Thoracic aorta (tissue), 2 donors: ENCODE data around the gene MAN1C1. TPM values are rescaled to one million over a fixed set of nuclear protein-coding genes. Genes with fewer than 3 reads are reported as not detected.

Experiments
- ATAC-seq: fragments of 150-250 bp; one replicate; pipeline ENCODE4 v1.8.0; 2017; ENCODE audit warnings: low read depth; ENCODE audit not compliant: insufficient number of reproducible peaks, low FRiP score
- DNase-seq: peaks from one replicate; pipeline ENCODE4 v3.0.0-alpha.2; 2020; ENCODE audit warnings: low spot score
- H3K27ac ChIP-seq, 2 donors: fragments of 200-600 bp; sonication (generic); 1 replicate in 1 of 2; 2 replicates in 1 of 2; pipeline ENCODE4 v1.5.1; 2016; ENCODE audit warnings: mild to moderate bottlenecking in 2 of 2, moderate library complexity in 2 of 2
- H3K27me3 ChIP-seq: fragments of 200-600 bp; sonication (generic); replicated peaks from 2 replicates; pipeline ENCODE4 v1.6.0; 2016; ENCODE audit warnings: mild to moderate bottlenecking; ENCODE audit not compliant: insufficient read depth
- H3K36me3 ChIP-seq: fragments of 200-600 bp; sonication (generic); one replicate; pipeline ENCODE4 v1.5.1; 2016
- H3K4me1 ChIP-seq, 2 donors: fragments of 200-600 bp; sonication (generic); 1 replicate in 1 of 2; 2 replicates in 1 of 2; pipeline versions ENCODE4 v1.5.1 to v1.6.0; 2016; ENCODE audit warnings: low read depth in 2 of 2, mild to moderate bottlenecking in 1 of 2; ENCODE audit not compliant: control insufficient read depth in 1 of 2
- H3K4me3 ChIP-seq: fragments of 200-600 bp; sonication (generic); 2 replicates; pipeline ENCODE4 v1.5.1; 2016; ENCODE audit warnings: mild to moderate bottlenecking
- H3K9me3 ChIP-seq: fragments of 200-600 bp; sonication (generic); 2 replicates; pipeline ENCODE4 v1.5.1; 2016
- CTCF ChIP-seq: fragments of 200-600 bp; sonication (generic); IDR thresholded peaks from one replicate; pipeline ENCODE4 v1.5.1; 2019; ENCODE audit warnings: antibody characterized with exemption
- total RNA-seq, 2 donors: library from RNA; depleted of rRNA; stranded (reverse); fragments of >200 nt; gene quantifications; one replicate each; pipeline versions ENCODE4 v1.1.0 to v1.2.3, GENCODE V29; 2016

Gene MAN1C1
- total RNA-seq, 2 donors from 2014 or later, result 21.0 to 26.0 TPM

- peaks cover 0 to 3% of the 10 kb centered on the region in 2 donors for H3K4me1 ChIP-seq
- H3K9me3 ChIP-seq, result no peaks in the 10 kb centered on the region
- DNase-seq (no peak), ATAC-seq (no peak)
- H3K36me3 ChIP-seq, result no peaks in the 10 kb centered on the region
- H3K4me3 ChIP-seq, result no peak overlapping the region
- no peaks in the 10 kb centered on the region for H3K27me3 ChIP-seq
- TF ChIP-seq CTCF, result no peak
- no peak overlapping the region for H3K27ac ChIP-seq
These were observed 9.5 kb upstream of the MAN1C1 start for GRCh38 chr1:25607123-25607522.

- Histone ChIP-seq H3K27me3 (no peaks in the 10 kb centered on the region), H3K4me1 (peaks cover 0 to 3% of the 10 kb centered on the region in 2 donors), H3K4me3 (peak overlapping the region; percentile 63), H3K9me3 (no peaks in the 10 kb centered on the region), H3K27ac (no peak overlapping the region), H3K36me3 (no peaks in the 10 kb centered on the region)
- peak; percentile 58 for DNase-seq
- peak; percentile 70 for TF ChIP-seq CTCF
- no peak for ATAC-seq
These were observed 8.0 kb upstream of the MAN1C1 start for GRCh38 chr1:25608488-25609178.

- no peak overlapping the region for H3K27ac ChIP-seq
- no peak for ATAC-seq
- no peak for DNase-seq
These were observed 6.7 kb upstream of the MAN1C1 start for GRCh38 chr1:25609921-25610320.

GRCh38 chr1:25610822-25611630 is 5.6 kb upstream of the MAN1C1 start:
- no peaks in the 10 kb centered on the region for H3K9me3 ChIP-seq
- H3K27me3 ChIP-seq, result no peaks in the 10 kb centered on the region
- no peaks in the 10 kb centered on the region for H3K36me3 ChIP-seq
- H3K4me3 ChIP-seq, result no peak overlapping the region
- peaks cover 0 to 13% of the 10 kb centered on the region in 2 donors for H3K4me1 ChIP-seq
- no peak for TF ChIP-seq CTCF
- DNase-seq (no peak), ATAC-seq (no peak)
- H3K27ac ChIP-seq, result no peak overlapping the region

More at GRCh38 chr1:25609921-25610320, 6.7 kb upstream of the MAN1C1 start:
- H3K4me1 ChIP-seq, result peaks cover 0 to 3% of the 10 kb centered on the region in 2 donors
- H3K36me3 ChIP-seq, result no peaks in the 10 kb centered on the region
- no peak for TF ChIP-seq CTCF
- H3K9me3 ChIP-seq, result no peaks in the 10 kb centered on the region
- H3K4me3 ChIP-seq, result no peak overlapping the region
- H3K27me3 ChIP-seq, result no peaks in the 10 kb centered on the region

- no peak for DNase-seq
- no peak overlapping the region for H3K27ac ChIP-seq
- no peaks in the 10 kb centered on the region for H3K27me3 ChIP-seq
- no peak for TF ChIP-seq CTCF
- H3K4me3 ChIP-seq, result no peak overlapping the region
- no peaks in the 10 kb centered on the region for H3K36me3 ChIP-seq
- peaks cover 0 to 13% of the 10 kb centered on the region in 2 donors for H3K4me1 ChIP-seq
- no peaks in the 10 kb centered on the region for H3K9me3 ChIP-seq
- ATAC-seq, result no peak
These were observed 4.7 kb upstream of the MAN1C1 start for GRCh38 chr1:25611843-25612242.
